Endothelial cell of umbilical vein (primary cell): ENCODE results near the gene DEDD. TPM values are rescaled to one million over a fixed set of nuclear protein-coding genes. Genes with fewer than 3 reads are reported as not detected.

Experiments used
- BruUV-seq: library from RNA; stranded (reverse); fragments of 400-500 nt; replicated peaks from 2 replicates; lab custom pipeline; 2021; lab: Mats Ljungman, UMichigan
- CTCF ChIA-PET: fragments of 300-600, 350-600 bp; sonication (Branson Sonifier 250); formaldehyde crosslinking; loops from one replicate; lab custom pipeline; 2021; ENCODE audit warnings: antibody characterized with exemption, inconsistent platforms; lab: Charles Lee
- POLR2A ChIA-PET: fragments of 300-600, 350-600 bp; sonication (Branson Sonifier 250); formaldehyde crosslinking; loops from one replicate; lab custom pipeline; 2021; ENCODE audit warnings: antibody characterized with exemption, inconsistent platforms; lab: Charles Lee
- DNase-seq: peaks from one replicate; pipeline ENCODE4 v3.0.0-alpha.2; 2011; ENCODE audit warnings: low read depth, low spot score
- FAIRE-seq: peaks from 2 replicates; lab custom pipeline; 2011; peaks lifted over from hg19 to GRCh38; lab: Jason Lieb, UNC
- H2AFZ ChIP-seq: 2 replicates; pipeline ENCODE4 v1.6.0; 2012; ENCODE audit warnings: low read depth, low read length, control low read depth, inconsistent platforms
- H3K27ac ChIP-seq: 2 replicates; pipeline ENCODE4 v1.5.1; 2011; ENCODE audit warnings: low read depth, mild to moderate bottlenecking, control low read depth, low read length, moderate library complexity; ENCODE audit not compliant: insufficient read depth
- H3K27me3 ChIP-seq, 2 experiments: 2 replicates each; pipeline versions ENCODE4 v1.6.0 to v1.6.1; 2011; ENCODE audit warnings: low read length in 2 of 2, mixed read lengths in 1 of 2; ENCODE audit not compliant: control insufficient read depth in 2 of 2, insufficient read depth in 2 of 2
- H3K36me3 ChIP-seq, 2 experiments: 2 replicates in 1 of 2; 3 replicates in 1 of 2; pipeline ENCODE4 v1.5.1; 2011; ENCODE audit warnings: low read length in 2 of 2, mild to moderate bottlenecking in 1 of 2, moderate library complexity in 1 of 2; ENCODE audit not compliant: control insufficient read depth in 2 of 2, insufficient read depth in 2 of 2; ENCODE audit errors: extremely low read depth in 1 of 2
- H3K4me1 ChIP-seq: 3 replicates; pipeline ENCODE4 v1.5.1; 2011; ENCODE audit warnings: mild to moderate bottlenecking, low read length; ENCODE audit not compliant: control insufficient read depth, insufficient read depth; ENCODE audit errors: extremely low read depth
- H3K4me2 ChIP-seq: 2 replicates; pipeline ENCODE4 v1.6.1; 2011; ENCODE audit warnings: low read length, control low read depth, mixed read lengths; ENCODE audit not compliant: insufficient read depth
- H3K4me3 ChIP-seq, 3 experiments: fragments of 200-600 bp in 1 of 3; sonication (generic), shearing (Covaris generic) in 1 of 3; replicated peaks in 1 of 3; 2 replicates each; pipeline ENCODE4 v1.5.1; 2011 to 2016; ENCODE audit warnings: control low read depth in 3 of 3, low read length in 3 of 3, mild to moderate bottlenecking in 2 of 3, inconsistent platforms in 1 of 3, low read depth in 1 of 3, moderate library complexity in 1 of 3; ENCODE audit not compliant: insufficient read depth in 1 of 3
- H3K79me2 ChIP-seq: 2 replicates; pipeline ENCODE4 v1.6.0; 2012; ENCODE audit warnings: low read length, inconsistent platforms; ENCODE audit not compliant: control insufficient read depth, insufficient read depth
- H3K9ac ChIP-seq: replicated peaks from 2 replicates; pipeline ENCODE3; 2011; ENCODE audit warnings: low read length, control low read depth; ENCODE audit not compliant: insufficient read depth; ENCODE audit errors: extremely low read depth
- H3K9me1 ChIP-seq: replicated peaks from 3 replicates; pipeline ENCODE4 v1.6.0; 2011; ENCODE audit warnings: mild to moderate bottlenecking, low read length; ENCODE audit not compliant: control insufficient read depth, insufficient read depth; ENCODE audit errors: extremely low read depth
- H3K9me3 ChIP-seq: replicated peaks from 2 replicates; pipeline ENCODE4 v1.5.1; 2012; ENCODE audit warnings: low read length, inconsistent platforms; ENCODE audit not compliant: control insufficient read depth, insufficient read depth
- H4K20me1 ChIP-seq: replicated peaks from 2 replicates; pipeline ENCODE3; 2011; ENCODE audit warnings: mild to moderate bottlenecking, low read length; ENCODE audit not compliant: control insufficient read depth, insufficient read depth; ENCODE audit errors: extremely low read depth
- EZH2 ChIP-seq: IDR thresholded peaks from 2 replicates; pipeline ENCODE4 v1.6.1; 2012; ENCODE audit warnings: borderline replicate concordance, low read depth, mild to moderate bottlenecking, moderate library complexity, low read length, inconsistent platforms; ENCODE audit not compliant: severe bottlenecking
- FOS ChIP-seq: IDR thresholded peaks from 2 replicates; pipeline ENCODE4 v1.6.1; 2011; ENCODE audit warnings: mild to moderate bottlenecking, low read length, moderate library complexity, borderline replicate concordance; ENCODE audit not compliant: insufficient read depth
- GATA2 ChIP-seq: IDR thresholded peaks from 2 replicates; pipeline ENCODE4 v1.7.0; 2011; ENCODE audit warnings: low read depth, mild to moderate bottlenecking, moderate library complexity, mixed read lengths, low read length; ENCODE audit not compliant: insufficient read length, insufficient read depth
- JUN ChIP-seq: IDR thresholded peaks from 2 replicates; pipeline ENCODE4 v1.6.1; 2011; ENCODE audit warnings: borderline replicate concordance, low read depth; ENCODE audit not compliant: insufficient read length, insufficient read depth
- MYC ChIP-seq: IDR thresholded peaks from one replicate; pipeline ENCODE4 v1.6.1; 2011; ENCODE audit warnings: mild to moderate bottlenecking, low read depth, low read length
- POLR2A ChIP-seq: IDR thresholded peaks from 2 replicates; pipeline ENCODE4 v1.6.1; 2012; ENCODE audit warnings: low read depth, mild to moderate bottlenecking, control low read depth, low read length
- POLR2AphosphoS5 ChIP-seq: IDR thresholded peaks from 2 replicates; pipeline ENCODE4 v1.6.1; 2012; ENCODE audit warnings: low read depth, mild to moderate bottlenecking, control low read depth, low read length, moderate library complexity; ENCODE audit not compliant: insufficient read depth
- dilution Hi-C: fragments of 300-500 bp; cut with MboI; formaldehyde crosslinking; loops from one replicate; pipeline ENCODE4 v1.15.0; 2019; ENCODE audit warnings: low sequenced_read_pairs; ENCODE audit not compliant: extremely low pct_ligation_motif_present
- intact Hi-C: fragments of 100-400 bp; cut with micrococcal nuclease; formaldehyde crosslinking; loops from one replicate; pipeline ENCODE4 v1.10.0; 2022
- polyA plus RNA-seq, 4 experiments: library from polyadenylated mRNA; depleted of rRNA in 3 of 4; stranded (reverse) in 3 of 4; unstranded in 1 of 4; fragments of >200 nt; gene quantifications; 2 replicates each; pipeline versions ENCODE4 v1.2.1 to v1.2.3, GENCODE V29; 2011 to 2012; ENCODE audit warnings: missing spikeins in 1 of 4
- total RNA-seq: library from RNA; stranded (reverse); gene quantifications from 2 replicates; pipeline ENCODE4 v1.2.3, GENCODE V29; 2021
- TF ChIP-seq, protein P1 (sequence below): IDR thresholded peaks from 2 replicates; pipeline ENCODE4 v1.6.1; 2011; ENCODE audit not compliant: insufficient read depth, insufficient read length
- TF ChIP-seq, protein P2 (sequence below), 2 donors: IDR thresholded peaks; 1 replicate in 1 of 2; 2 replicates in 1 of 2; pipeline ENCODE4 v1.5.1; 2011; ENCODE audit warnings: low read length in 2 of 2, mild to moderate bottlenecking in 2 of 2, moderate library complexity in 2 of 2, control low read depth in 1 of 2, inconsistent platforms in 1 of 2, low read depth in 1 of 2; ENCODE audit not compliant: insufficient read depth in 1 of 2; ENCODE audit errors: extremely low read depth in 1 of 2

The DEDD gene
- total and polyA plus RNA-seq, 2 donors (not counting 3 experiments of a cell fraction or from before 2014, with no cell fraction given), result 50.2 to 78.3 TPM

DNA sequence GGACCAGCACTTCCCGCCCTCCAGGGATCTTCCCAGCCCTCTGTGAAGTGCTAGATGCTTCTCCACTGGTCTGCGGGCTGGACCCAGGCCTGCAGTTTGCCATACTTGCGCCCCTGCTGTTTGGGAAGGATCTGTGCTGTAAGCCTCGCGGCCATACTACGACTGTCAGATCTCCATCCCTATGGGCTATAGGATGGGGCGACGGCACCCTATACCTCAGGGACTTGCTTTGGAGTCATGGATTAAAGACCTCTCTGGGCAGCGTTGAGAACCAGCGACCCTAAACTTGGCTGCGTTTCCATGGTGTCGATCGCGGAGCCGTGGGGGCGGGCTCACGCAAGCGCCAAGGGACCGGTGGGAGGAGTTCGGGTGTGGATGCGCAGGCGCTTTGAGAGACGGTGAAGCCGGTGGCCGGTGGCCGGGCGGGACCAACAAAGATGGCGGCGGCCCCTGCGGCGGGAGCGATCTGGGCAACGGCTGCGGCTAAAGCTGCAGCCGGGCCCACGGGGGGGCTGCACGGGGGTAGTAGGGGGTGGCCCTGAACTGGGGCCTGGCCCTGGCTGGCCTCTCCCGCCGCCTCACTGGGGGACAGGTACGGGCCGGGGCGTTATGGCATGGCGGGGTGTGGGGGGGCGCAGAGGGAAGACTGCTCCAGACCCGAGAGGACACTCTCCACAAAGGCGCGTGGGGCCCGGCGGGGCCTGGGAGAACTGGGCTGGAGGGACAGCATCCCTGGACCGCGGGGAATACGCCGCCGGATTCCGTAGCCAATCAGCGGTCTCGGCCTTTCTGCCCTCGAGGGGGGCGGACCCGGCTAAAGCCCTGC is 26.8 kb upstream of the DEDD start, which contains the start of gene USP21:
USP21 (plus strand) TSS at position 414 of the 826 bp plus-strand sequence. CDS start 1,141 bp downstream, outside the sequence.
- Histone ChIP-seq H4K20me1 (no peaks in the 10 kb centered on the region), H3K4me2 (peak within 1 kb of the TSS; percentile 61), H3K36me3 (peaks cover 2 to 14% of the 10 kb centered on the region in 2 experiments), H3K9ac (peak within 1 kb of the TSS; percentile 68), H2AFZ (peak within 1 kb of the TSS; percentile 63), H3K9me1 (no peaks in the 10 kb centered on the region), H3K9me3 (no peaks in the 10 kb centered on the region), H3K4me1 (peaks cover 7% of the 10 kb centered on the region), H3K27me3 (no peaks in the 10 kb centered on the region), H3K4me3 (peak within 1 kb of the TSS; percentile 51 to 76 (median 65)), H3K79me2 (peaks cover 7% of the 10 kb centered on the region), H3K27ac (peak within 1 kb of the TSS; percentile 26)
- DNase-seq, result peak; percentile 91
- peak; percentile 96 for FAIRE-seq
- TF ChIP-seq FOS (no peak), POLR2A (peak; percentile 74), POLR2AphosphoS5 (peak; percentile 91), GATA2 (no peak), MYC (no peak), EZH2 (no peak), JUN (no peak)
- TF ChIP-seq, protein P1, sequence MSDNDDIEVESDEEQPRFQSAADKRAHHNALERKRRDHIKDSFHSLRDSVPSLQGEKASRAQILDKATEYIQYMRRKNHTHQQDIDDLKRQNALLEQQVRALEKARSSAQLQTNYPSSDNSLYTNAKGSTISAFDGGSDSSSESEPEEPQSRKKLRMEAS, result no peak
- TF ChIP-seq, protein P2, sequence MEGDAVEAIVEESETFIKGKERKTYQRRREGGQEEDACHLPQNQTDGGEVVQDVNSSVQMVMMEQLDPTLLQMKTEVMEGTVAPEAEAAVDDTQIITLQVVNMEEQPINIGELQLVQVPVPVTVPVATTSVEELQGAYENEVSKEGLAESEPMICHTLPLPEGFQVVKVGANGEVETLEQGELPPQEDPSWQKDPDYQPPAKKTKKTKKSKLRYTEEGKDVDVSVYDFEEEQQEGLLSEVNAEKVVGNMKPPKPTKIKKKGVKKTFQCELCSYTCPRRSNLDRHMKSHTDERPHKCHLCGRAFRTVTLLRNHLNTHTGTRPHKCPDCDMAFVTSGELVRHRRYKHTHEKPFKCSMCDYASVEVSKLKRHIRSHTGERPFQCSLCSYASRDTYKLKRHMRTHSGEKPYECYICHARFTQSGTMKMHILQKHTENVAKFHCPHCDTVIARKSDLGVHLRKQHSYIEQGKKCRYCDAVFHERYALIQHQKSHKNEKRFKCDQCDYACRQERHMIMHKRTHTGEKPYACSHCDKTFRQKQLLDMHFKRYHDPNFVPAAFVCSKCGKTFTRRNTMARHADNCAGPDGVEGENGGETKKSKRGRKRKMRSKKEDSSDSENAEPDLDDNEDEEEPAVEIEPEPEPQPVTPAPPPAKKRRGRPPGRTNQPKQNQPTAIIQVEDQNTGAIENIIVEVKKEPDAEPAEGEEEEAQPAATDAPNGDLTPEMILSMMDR (IDR thresholded peaks at IDR 0.05; ENCODE audit: extremely low read depth in 1 of 2, insufficient read depth in 1 of 2, low read depth in 1 of 2, low read length in 2 of 2), result peak in 1 of 2 donors; percentile 8
- ChIA-PET POLR2A (interaction anchor here (0.7 kb wide), 1 partner anchor 138 kb away, joined by 4 read pairs; the partner anchor contains the start of gene F11R), CTCF (interaction anchor here (0.7 kb wide), 1 partner anchor 223 kb away, joined by 3 read pairs; no protein-coding TSS in a partner anchor)
- intact Hi-C loops (loop anchor here (2.0 kb wide), 1 partner anchor 40 kb away; the partner anchor contains the start of genes NIT1 and PFDN2), dilution Hi-C loops (no loop called here)
- no TSS peak for BruUV-seq
